Adipocyte (in vitro differentiated cells): ENCODE data around the gene RBFOX2.
"Not testable (repeated sequence)": the region's sequence is repeated elsewhere in the genome, so short reads cannot be mapped to it uniquely, and the experiment has no call there.

Source experiments
- DNase-seq: peaks from one replicate; pipeline ENCODE4 v3.0.0-alpha.2; 2015; ENCODE audit warnings: low read depth
- H3K27me3 ChIP-seq: replicated peaks from 2 replicates; pipeline ENCODE4 v1.7.0; 2013; ENCODE audit warnings: mild to moderate bottlenecking, low read length, moderate library complexity; ENCODE audit not compliant: control insufficient read depth, insufficient read depth
- H3K36me3 ChIP-seq: 2 replicates; pipeline ENCODE4 v1.7.0; 2013; ENCODE audit warnings: low read length, mild to moderate bottlenecking, moderate library complexity; ENCODE audit not compliant: control insufficient read depth, insufficient read depth, severe bottlenecking
- H3K4me1 ChIP-seq: 2 replicates; pipeline ENCODE4 v1.7.0; 2013; ENCODE audit warnings: mild to moderate bottlenecking, low read length, moderate library complexity; ENCODE audit not compliant: control insufficient read depth, insufficient read depth
- H3K4me3 ChIP-seq: 2 replicates; pipeline ENCODE4 v1.7.0; 2013; ENCODE audit warnings: mild to moderate bottlenecking, low read length, moderate library complexity
- H3K9ac ChIP-seq: 2 replicates; pipeline ENCODE4 v1.7.0; 2013; ENCODE audit warnings: mild to moderate bottlenecking, low read length, moderate library complexity
- H3K9me3 ChIP-seq: 2 replicates; pipeline ENCODE4 v1.7.0; 2013; ENCODE audit warnings: mild to moderate bottlenecking, low read length, moderate library complexity; ENCODE audit not compliant: control insufficient read depth

RBFOX2 gene

DNA sequence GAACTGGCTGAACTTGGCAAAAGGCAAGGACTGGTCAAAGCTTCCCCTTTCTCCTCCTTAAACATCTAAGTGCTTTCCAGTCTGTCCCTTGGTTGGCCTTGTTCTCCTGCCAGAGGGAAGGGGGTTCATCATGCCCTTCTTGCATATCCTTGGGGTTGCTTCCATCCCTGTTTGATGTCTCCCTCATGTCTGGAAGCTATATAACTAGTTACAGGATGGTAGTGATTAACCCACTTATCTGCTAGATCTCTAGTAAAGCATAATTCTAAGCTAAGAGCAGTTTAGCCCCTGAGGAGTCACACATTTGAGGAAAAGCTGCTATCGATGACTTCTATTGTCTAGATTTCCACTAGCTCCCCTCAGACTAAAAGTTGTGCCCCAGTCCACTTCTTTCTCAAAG lies 288.0 kb downstream of the RBFOX2 start:
- no peaks in the 10 kb centered on the region for H3K27me3 ChIP-seq
- peaks cover 33% of the 10 kb centered on the region for H3K36me3 ChIP-seq
- no peaks in the 10 kb centered on the region for H3K9me3 ChIP-seq
- no peak overlapping the region for H3K9ac ChIP-seq
- DNase-seq = no peak
- H3K4me1 ChIP-seq = peaks cover 50% of the 10 kb centered on the region
- H3K4me3 ChIP-seq = no peak overlapping the region

DNA sequence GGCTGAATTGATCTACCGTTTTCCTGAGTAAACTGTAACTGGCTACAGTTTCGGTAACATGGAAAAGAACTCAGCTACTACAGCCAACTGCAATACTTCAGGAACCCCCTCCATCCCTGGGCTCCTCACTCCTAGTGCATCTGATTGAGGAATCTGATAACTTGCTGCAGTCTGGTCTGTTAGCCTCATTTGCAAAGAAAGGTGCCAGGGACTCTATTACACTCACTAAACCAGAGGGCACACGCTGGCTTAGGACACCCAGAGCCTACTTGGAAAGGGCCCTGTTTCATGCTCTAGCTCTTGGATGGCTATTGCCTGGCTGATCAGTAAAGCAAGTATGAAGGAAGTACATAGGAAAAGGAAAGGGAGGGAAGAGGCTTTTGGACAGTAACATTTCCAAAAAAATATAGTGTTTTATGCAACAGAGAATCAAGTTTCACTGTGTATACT lies 288.7 kb downstream of the RBFOX2 start:
- Histone ChIP-seq H3K4me3 (no peak overlapping the region), H3K9me3 (no peaks in the 10 kb centered on the region), H3K4me1 (peaks cover 50% of the 10 kb centered on the region), H3K36me3 (peaks cover 26% of the 10 kb centered on the region), H3K27me3 (no peaks in the 10 kb centered on the region), H3K9ac (peak overlapping the region; percentile 35)
- no peak for DNase-seq

DNA sequence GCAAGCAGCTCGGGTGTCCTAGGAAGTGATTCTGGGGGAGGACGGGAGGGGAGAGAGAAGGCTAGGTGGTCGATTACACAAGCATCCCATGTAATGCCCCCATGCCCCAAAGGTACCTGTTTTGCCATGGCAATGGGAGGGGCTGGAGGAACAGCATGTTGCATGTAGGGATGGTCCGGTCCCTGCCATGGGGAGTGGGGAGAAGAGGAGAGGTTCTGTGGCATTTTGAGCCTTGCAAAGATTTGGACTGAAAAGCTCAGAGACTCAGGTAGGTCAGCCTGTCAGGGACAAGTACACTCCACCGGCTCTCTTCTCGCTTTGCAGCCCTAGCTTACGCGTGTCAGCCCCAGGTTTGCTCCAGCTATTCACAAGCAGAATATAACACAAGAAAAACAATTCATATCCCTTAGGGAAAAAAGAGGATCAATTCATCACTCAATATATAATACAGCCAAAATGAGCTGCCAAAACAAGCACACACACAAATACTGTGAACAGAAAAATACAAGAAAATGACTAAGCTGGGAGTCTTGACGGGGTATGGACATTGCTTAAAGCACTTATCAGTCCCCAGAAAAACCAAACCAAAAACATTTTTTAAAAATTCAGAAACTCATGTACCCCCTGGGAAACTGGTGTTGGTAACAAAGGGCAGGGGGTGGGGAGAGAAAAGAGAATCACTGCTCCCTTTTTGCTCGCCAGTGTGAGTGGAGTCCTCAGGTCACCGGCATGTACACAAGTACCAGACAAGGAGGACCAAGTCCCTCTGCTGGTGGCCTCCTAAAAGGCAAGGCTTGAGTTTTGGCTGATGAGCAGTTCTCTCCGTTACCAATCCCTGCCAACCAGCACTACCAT lies 289.3 kb downstream of the RBFOX2 start:
- Histone ChIP-seq H3K9ac (peak overlapping the region; percentile 35), H3K4me3 (no peak overlapping the region), H3K9me3 (no peaks in the 10 kb centered on the region), H3K36me3 (peaks cover 21% of the 10 kb centered on the region), H3K4me1 (peaks cover 52% of the 10 kb centered on the region), H3K27me3 (no peaks in the 10 kb centered on the region)
- DNase-seq = no peak

DNA sequence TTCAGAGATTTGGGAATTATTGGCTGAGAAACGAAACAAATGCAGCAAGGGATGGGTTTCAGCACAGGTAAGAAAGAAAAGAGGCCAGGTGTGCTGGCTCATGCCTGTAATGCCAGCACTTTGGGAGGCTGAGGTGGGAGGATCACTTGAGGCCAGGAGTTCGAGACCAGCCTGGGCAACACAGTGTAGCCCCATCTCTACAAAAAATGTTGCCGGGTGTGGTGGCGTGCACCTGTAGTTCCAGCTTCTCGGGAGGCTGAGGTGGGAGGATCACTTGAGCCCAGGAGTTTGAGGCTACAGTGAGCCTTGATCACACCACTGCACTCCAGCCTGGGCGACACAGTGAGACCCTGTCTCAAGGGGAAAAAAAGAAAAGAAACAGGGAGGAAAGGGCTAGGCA lies 290.7 kb downstream of the RBFOX2 start:
- peaks cover 51% of the 10 kb centered on the region for H3K4me1 ChIP-seq
- not testable (repeated sequence) for DNase-seq, H3K36me3 ChIP-seq, H3K27me3 ChIP-seq, H3K9ac ChIP-seq, H3K9me3 ChIP-seq, H3K4me3 ChIP-seq

DNA sequence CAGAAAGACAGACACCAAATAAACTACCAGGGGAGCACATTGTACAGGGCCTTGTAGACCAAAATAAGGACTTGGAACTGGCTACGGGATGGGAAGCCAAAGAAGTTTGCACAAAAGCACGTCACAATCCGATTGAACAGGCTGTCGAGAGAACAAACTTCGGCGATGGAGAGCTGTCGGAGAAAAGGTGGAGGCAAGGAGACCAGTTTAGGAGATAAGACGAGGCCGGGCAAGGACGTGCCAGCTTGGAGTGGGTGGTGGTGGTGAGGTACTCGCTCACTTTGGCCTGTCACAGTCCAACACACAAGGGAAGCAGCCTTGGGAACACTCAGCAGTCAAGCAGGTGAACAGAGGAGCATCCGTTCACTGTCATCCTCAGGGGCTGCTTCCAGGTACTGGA lies 291.9 kb downstream of the RBFOX2 start:
- no peak for DNase-seq
- Histone ChIP-seq H3K9me3 (no peaks in the 10 kb centered on the region), H3K27me3 (no peaks in the 10 kb centered on the region), H3K4me3 (no peak overlapping the region), H3K9ac (no peak overlapping the region), H3K36me3 (peaks cover 10% of the 10 kb centered on the region), H3K4me1 (peaks cover 39% of the 10 kb centered on the region)

DNA sequence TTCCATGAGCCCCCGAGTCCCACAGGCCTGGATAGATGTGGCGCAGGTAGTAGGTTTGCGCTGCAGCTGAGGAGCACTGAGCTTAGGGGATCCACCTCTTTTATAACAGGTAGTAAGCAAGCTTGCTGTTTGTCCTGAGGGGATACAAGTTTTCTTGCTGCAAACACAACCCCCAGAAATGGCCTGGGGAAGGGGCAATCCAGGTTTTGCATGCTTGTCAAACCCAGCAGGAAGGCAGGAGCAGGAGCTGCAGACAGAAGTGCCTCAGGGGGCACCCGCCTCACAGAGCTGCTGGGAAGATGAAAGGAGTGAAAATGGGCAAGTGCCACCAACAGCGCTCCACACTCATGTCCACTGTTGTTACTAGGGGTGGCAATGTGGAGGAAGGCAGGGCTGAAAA lies 292.5 kb downstream of the RBFOX2 start:
- Histone ChIP-seq H3K36me3 (peaks cover 10% of the 10 kb centered on the region), H3K4me1 (peaks cover 34% of the 10 kb centered on the region), H3K9me3 (no peaks in the 10 kb centered on the region), H3K9ac (no peak overlapping the region), H3K27me3 (no peaks in the 10 kb centered on the region), H3K4me3 (no peak overlapping the region)
- no peak for DNase-seq

DNA sequence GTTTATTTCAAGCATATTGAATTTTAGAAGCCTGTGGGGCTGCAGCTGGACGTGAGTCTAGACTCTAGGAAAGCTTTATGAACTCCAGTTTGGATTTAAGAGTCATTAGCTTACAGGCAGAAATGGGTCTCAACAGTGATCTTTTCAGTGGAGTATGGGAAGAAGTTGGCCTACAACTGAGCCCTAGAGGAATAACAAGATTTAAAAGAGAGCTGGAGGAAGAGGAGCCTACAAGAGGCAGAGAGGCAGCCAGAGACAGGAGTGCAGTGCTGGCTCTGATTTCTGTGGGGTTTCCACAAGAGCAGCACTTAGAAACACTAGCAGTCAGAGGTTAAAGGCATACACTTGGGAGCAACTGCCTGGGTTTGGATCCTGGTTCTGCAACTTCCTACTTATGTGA lies 293.1 kb downstream of the RBFOX2 start:
- DNase-seq = no peak
- Histone ChIP-seq H3K4me1 (peaks cover 28% of the 10 kb centered on the region), H3K9ac (no peak overlapping the region), H3K27me3 (no peaks in the 10 kb centered on the region), H3K9me3 (no peaks in the 10 kb centered on the region), H3K4me3 (no peak overlapping the region), H3K36me3 (peaks cover 10% of the 10 kb centered on the region)

DNA sequence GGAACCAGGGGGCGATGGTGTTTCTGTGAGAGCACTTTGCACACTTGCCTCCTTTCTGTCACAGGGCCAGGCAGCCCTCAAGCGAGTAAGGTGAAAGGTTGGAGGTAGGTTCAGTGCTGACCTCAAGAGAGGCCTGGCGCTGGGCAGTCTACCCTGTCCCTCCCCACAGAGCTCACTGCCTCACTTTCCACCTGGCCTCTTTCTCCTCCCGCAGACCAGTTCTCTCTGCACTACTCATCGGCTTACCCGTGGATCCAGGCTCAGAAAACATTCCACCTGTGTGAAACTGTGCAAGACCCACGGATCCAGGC lies 294.2 kb downstream of the RBFOX2 start:
- Histone ChIP-seq H3K4me3 (no peak overlapping the region), H3K4me1 (peaks cover 17% of the 10 kb centered on the region), H3K9ac (no peak overlapping the region), H3K27me3 (peaks cover 2% of the 10 kb centered on the region), H3K36me3 (peaks cover 10% of the 10 kb centered on the region), H3K9me3 (no peaks in the 10 kb centered on the region)
- DNase-seq = no peak

DNA sequence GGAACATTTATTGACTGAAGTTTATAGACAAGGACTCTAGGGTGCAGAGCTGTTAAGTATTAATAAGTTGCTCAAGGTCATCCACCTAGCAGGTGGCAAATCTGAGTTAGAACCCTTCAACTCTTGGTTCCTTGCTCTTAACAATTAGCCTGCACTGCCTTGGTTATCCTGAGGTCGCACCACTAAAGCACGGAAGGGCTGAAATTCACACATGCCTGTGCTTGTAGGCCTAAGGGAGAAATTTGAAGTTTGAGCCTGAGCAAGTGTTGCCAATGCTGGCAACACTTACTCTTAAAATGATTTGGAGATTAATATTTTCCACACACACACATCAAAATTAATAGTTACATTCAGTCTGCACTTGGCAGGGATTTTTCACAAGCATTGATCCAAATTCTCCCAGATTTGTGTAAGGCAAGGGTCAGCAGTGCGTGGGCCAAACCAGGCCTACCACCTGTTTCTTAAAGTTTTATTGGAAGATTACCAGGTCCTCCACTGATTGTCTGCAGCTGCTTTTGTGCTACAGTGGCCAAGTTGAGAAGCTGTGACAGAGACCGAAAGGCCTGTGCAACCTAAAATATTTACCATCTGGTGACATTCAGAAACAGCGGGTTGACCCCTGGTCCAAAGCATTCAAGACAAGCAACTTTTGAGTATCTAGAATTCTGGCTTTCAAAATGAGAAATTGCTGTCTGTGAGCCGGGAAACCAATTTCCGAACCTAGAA lies 294.7 kb downstream of the RBFOX2 start:
- Histone ChIP-seq H3K9me3 (no peaks in the 10 kb centered on the region), H3K36me3 (peaks cover 9% of the 10 kb centered on the region), H3K9ac (no peak overlapping the region), H3K27me3 (peaks cover 5% of the 10 kb centered on the region), H3K4me3 (no peak overlapping the region), H3K4me1 (peaks cover 12% of the 10 kb centered on the region)
- DNase-seq = no peak

DNA sequence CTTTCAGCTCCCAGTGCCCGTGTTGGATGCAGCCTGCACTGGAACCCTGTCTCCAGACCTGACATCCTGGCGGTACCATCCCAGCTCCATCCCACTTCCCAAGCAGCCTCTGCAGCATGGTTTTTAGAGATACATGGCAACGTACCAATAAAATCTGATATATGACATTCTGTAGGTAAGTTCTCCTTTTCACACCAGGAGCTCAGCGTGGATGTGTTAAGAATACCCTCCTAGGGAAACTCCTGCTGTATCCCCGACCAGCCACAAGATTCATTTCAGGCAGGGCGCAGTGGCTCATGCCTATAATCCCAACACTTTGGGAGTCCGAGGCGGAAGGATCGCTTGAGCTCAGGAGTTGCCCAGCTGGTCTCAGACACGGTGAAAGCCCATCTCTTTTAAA lies 295.6 kb downstream of the RBFOX2 start:
- Histone ChIP-seq H3K9me3 (no peaks in the 10 kb centered on the region), H3K36me3 (peaks cover under 1% of the 10 kb centered on the region), H3K27me3 (peaks cover 5% of the 10 kb centered on the region), H3K9ac (no peak overlapping the region), H3K4me3 (no peak overlapping the region), H3K4me1 (peaks cover 10% of the 10 kb centered on the region)
- no peak for DNase-seq

DNA sequence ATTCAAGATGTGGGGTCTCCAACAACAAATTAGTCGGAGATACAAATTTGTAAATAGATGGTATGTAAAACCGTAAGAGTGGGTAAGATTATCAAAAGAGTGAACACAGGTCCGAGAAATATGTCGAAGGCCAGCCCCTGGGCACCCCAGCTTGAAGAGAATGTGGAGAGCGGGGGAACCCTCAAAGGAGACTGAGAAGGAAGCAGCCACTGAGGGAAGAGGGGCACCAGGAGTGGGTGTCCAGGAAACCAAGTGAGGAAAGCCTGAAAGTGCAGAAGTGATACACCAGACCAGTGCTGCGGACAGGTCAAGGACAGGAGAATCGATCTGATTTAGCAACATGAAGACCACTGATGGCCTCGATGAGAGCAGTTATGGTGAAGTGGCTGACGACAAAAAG lies 296.5 kb downstream of the RBFOX2 start:
- H3K36me3 ChIP-seq = no peaks in the 10 kb centered on the region
- H3K27me3 ChIP-seq = peaks cover 5% of the 10 kb centered on the region
- no peaks in the 10 kb centered on the region for H3K9me3 ChIP-seq
- H3K4me3 ChIP-seq = no peak overlapping the region
- no peak overlapping the region for H3K9ac ChIP-seq
- no peak for DNase-seq
- H3K4me1 ChIP-seq = peaks cover 10% of the 10 kb centered on the region
